ENCODE results near the gene CRYBG1. TPM values are rescaled to one million over a fixed set of nuclear protein-coding genes. Genes with fewer than 3 reads are reported as not detected.
"Not testable (repeated sequence)": the region's sequence is repeated elsewhere in the genome, so short reads cannot be mapped to it uniquely, and the experiment has no call there.

CRYBG1 gene
- total RNA-seq, 1 experiment from 2014 or later = 14.1 TPM

GRCh38 chr6:106547601-106548453, 187.3 kb downstream of the CRYBG1 start:
- peak; percentile 66 for DNase-seq (ENCODE audit: low read depth)

DNA sequence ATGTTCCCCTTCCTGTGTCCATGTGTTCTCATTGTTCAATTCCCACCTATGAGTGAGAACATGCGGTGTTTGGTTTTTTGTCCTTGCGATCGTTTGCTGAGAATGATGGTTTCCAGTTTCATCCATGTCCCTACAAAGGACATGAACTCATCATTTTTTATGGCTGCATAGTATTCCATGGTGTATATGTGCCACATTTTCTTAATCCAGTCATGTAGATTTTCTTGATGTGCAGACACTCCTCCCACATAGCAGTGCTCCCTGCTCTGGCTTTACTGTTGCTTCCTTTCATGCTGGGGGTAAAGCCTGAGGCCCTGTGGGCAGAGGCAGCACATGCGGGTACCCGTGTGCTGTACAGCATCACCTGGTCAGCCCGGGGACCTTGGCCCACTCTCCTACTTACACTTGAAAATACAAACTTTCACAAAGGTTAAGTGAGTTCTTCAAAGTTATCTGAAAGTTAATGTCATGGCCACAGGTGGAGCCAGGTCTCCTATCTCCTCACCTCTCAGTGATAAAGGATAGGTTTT, 188.5 kb downstream of the CRYBG1 start:
- DNase-seq (ENCODE audit: low read depth) = not testable (repeated sequence)

DNA sequence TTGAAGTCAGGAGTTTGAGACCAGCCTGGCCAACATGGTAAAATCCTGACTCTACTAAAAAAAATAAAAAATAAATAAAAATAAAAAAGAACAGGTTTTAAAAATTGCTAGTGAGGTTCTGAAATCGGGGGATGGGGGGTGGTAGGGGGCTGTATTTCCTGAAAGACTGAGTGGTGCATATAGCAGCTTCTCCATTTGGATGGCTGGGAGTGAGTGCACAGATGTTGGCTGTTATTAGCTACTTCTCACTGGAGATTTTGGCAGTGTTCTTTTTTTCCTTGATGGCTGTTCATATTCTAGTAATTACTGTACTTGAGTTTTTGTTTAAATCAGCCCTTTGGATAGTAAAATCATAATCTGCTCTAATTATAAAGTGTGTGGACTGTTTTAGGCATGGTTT, 189.0 kb downstream of the CRYBG1 start:
- DNase-seq (ENCODE audit: low read depth) = no peak

GRCh38 chr6:106551155-106551554, 190.6 kb downstream of the CRYBG1 start:
- no peak for DNase-seq (ENCODE audit: low read depth)

- DNase-seq (ENCODE audit: low read depth) = no peak
These were observed 192.9 kb downstream of the CRYBG1 start for GRCh38 chr6:106553440-106553839.

GRCh38 chr6:106555767-106556166, 195.2 kb downstream of the CRYBG1 start:
- no peak for DNase-seq (ENCODE audit: low read depth)

DNA sequence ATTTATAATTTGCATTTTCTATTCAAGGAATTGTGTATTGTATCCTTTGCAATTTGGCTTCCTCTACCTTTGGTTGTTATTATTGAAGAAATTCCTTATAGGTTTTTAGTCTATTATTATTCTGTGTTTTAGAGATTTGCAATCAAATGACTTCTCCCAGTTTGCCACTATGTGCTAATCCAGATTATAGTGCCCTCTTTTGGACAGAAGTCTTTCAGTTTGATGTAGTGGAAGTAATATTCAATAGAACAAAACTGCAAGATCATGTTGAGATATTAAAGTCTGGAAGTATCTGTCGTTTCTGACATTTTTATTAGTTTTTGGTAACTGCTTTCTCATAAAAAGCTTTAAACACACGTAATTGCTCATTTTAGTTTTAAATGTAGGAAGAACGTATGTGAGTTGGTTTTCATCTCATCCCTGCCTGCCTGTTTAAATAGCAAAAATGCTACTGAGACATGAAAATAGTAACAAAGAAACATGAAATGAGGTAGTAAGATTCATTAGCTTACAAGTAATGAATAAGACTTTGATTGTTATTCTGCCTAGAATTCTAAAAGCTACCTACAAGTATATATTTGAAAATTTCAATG, 195.9 kb downstream of the CRYBG1 start:
- no peak for DNase-seq (ENCODE audit: low read depth)

DNA sequence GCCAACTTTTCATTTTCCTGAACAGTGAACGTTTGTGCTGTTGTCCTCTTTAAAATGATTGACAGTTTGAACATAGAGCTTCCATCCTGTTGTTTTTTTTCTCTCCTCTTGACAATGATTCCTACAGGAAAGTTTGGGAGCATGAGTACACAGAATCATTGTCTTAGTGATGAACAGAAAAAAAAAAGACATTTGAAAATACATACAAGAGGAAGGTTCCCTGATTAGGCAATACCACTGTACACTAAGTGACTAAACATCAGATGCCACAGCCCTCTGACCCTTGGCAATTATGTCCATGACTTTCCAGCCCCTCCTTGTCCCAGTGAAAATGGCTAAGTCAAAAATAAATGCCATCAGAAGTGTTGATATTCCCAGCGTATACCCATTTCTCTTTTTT, 197.3 kb downstream of the CRYBG1 start:
- DNase-seq (ENCODE audit: low read depth) = no peak

DNA sequence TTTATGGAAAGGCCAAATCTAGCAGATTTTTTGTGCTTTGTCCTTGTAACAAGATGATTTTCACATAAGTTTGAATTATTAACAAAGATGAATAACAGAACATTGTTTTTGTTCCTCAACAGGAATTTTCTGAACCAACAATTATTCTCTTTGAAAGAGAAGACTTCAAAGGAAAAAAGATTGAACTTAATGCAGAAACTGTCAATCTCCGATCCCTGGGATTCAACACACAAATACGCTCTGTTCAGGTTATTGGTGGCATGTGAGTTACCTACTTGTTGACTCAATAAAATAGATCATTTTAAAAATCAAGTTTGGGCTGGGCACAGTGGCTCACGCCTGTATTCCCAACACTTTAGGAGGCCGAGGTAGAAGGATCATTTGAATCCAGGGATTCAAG, 197.8 kb downstream of the CRYBG1 start:
- DNase-seq (ENCODE audit: low read depth) = no peak

DNA sequence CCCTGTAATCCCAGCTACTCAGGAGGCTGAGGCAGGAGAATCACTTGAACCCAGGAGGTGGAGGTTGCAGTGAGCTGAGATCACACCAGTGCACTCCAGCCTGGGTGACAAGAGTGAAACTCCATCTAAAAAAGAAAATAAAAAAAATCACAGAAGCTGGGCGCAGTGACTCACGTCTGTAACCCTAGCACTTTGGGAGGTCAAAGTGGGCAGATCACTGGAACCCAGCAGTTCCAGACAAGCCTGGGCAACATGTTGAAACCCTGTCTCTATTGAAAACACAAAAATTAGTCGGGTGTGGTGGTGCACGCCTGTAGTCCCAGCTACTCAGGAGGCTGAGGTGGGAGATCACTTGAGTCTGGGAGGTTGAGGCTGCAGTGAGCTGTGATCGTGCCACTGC, 199.1 kb downstream of the CRYBG1 start:
- not testable (repeated sequence) for DNase-seq (ENCODE audit: low read depth)

DNA sequence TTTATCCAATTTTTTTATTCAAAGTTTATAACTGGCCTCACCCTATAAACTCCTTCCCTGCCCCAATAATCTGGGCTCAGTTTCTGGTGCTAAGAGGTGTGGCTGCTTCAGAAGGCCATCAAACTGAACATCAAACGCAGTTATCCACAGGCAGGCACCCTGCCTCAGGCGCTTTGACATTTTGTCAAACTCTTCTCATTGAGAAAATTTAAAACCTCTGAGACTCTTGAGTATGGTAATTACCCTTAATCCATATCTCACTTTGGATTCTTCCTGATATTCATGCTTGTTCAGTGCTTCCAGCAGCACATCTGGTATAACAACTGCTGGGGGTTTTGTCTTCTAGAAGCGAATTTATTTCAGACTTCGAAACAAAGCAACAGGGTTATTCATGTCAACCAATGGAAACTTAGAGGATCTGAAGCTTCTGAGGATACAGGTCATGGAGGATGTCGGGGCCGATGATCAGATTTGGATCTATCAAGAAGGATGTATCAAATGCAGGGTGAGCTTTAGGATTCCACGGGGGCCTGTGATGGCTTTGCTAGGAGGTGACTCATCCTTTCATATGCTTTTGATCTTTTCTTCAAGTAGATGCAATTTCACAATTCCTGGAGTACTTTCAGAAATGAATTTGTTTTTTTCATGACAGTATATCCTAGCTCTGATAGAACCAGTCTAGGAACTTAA, 200.6 kb downstream of the CRYBG1 start:
- DNase-seq (ENCODE audit: low read depth) = peak; percentile 8

GRCh38 chr6:106561686-106562405, 201.3 kb downstream of the CRYBG1 start:
- DNase-seq (ENCODE audit: low read depth) = no peak

DNA sequence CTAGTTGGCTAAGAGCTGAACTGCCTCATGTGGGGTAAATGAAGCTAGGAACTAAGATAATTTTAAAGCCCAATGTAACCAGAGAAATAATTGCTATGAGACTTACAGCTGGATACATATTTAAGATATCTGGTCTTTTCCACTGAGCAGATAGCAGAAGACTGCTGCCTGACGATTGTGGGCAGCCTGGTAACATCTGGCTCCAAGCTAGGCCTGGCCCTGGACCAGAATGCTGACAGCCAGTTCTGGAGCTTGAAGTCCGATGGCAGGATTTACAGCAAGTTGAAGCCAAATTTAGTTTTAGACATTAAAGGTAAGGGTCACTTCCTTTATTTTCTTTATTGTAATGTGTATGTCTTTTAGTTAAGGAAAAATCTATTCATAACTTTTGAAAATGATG, 203.1 kb downstream of the CRYBG1 start:
- no peak for DNase-seq (ENCODE audit: low read depth)

- DNase-seq (ENCODE audit: low read depth) = no peak
These were observed 204.0 kb downstream of the CRYBG1 start for GRCh38 chr6:106564476-106564875.

- DNase-seq (ENCODE audit: low read depth) = no peak
These were observed 208.0 kb downstream of the CRYBG1 start for GRCh38 chr6:106568530-106568929.

DNA sequence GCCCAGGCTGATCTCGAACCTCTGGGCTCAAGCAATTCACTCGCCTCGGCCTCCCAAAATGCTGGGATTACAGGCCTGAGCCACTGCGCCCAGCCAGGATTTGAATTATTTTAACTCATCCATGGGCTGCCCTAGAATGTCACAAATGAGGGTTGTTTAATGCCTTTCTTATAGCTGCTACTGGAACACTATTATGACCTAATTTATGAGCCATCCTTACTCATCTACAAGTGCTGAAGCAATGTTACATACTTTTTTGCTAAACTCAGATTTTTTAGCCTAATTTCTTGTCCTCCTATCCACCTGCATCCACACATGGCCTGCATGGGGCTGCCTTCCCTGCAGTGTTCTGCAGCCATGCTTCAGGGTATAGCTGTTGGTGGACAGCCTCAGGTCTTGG, 208.9 kb downstream of the CRYBG1 start:
- DNase-seq (ENCODE audit: low read depth) = no peak

DNA sequence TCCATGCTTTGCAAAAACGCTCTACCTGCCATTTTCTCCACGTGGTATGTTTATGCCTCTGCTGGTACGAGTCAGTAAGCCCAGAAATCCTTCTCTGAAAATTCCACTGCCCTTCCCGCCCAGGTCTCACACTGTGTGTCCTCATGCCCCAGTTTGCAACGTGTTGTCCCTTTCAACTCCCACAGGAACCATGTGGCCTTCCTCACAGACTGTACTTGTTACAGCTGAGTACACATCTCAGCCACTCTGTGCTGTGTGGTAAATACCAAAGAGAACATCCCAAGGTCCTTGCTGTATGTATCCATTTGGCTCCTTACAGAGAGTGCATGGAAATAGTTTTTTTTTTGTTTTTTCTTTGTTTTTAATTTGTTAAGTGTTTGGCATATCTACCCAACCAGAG, 211.9 kb downstream of the CRYBG1 start:
- DNase-seq (ENCODE audit: low read depth) = no peak

DNA sequence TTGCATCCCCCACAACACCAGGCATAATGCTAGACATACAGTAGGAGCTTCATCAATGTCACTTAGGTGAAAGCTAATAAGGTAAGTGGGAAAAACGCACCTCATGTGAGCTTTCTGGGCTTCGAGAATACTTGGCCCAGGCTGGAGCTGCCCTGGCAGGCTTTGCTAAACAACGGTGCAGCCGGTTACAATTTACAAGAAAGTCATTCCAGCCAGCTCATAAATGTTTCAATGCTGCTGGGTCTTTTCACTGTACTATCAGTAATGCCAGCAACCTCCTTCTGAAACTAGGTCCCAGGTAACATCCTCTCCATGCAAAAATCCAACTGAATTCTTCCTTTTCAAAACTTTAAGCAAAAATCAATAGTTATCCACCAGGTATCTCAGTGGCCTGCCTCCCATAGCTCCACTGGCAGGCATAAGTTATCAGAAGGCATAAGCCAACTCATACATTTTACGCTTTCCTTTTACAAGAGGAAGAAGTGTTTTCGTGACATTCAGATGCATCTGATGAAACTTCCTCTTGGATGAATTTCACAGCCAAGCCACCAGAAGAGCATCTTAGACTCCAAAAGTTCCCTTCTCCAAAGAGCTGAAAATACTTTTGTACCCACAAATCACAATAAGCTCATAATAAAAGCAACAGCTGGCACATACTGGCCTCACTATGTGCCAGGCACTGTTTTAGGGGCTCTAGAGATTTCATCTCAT, 212.5 kb downstream of the CRYBG1 start:
- DNase-seq (ENCODE audit: low read depth) = no peak

DNA sequence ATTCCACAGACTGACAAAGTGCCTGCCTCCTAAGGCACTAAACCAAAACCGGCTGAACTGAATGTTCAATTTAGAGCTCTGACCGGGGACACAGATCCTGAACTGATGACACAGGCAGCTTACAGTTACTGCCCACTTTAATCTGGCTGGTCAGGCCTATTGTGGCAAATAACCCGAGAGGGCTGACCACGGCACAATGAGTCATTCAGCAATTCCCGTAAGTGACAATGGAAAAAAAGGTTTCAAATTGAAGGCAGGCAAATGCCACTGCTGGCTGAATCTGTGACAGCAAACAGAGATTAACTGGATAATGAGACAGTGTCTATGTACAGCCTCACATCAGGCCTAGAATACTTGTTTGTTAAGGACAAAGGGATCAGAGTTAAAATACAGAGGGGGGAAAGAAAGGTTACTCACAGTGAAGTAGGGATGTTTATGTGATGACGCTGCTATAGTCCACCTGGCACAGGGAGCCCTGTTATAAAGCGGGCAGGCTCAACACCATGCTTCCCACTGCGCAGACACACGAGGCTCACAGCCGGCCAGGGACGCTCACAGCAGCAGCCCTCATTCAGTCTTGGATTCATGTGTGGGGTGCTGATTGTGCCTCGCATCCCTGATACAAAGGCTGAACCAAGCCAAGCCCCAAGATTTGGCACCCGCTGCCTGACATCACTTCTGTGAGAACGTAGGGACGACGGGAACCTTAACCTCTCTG, 214.4 kb downstream of the CRYBG1 start:
- DNase-seq (ENCODE audit: low read depth) = peak; percentile 65

DNA sequence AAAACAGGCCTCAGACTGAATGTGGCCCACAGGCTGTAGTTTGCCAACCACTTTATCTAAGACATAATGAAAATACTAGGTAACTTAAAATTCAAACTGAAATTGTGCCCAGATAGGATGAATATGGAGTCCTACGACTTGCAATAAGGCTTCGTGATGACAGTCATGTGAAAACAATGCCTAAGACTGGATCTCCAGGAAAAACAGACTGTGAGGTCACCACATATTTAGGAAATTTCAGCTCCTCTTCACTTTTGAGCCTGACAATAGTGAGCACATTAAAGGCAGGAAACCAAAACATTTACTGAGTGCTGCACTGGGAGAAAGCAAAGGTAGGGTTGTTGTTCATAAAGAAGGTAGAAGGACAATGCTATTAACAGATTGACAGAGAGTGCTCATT, 218.8 kb downstream of the CRYBG1 start:
- no peak for DNase-seq (ENCODE audit: low read depth)

- no peak for DNase-seq (ENCODE audit: low read depth)
These were observed 221.0 kb downstream of the CRYBG1 start for GRCh38 chr6:106581468-106581867.

Measured in Daoy (cell line).